A673 (cell line): Measurements from ENCODE around the gene TNFSF10.

Experiments used
- CTCF ChIP-seq: fragments of 300-800, 200-600 bp; sonication (generic); conservative IDR thresholded peaks from 2 replicates; pipeline ENCODE4 v1.5.1; 2017; ENCODE audit warnings: low read depth, mild to moderate bottlenecking, antibody characterized with exemption, low read length, moderate library complexity, mixed read lengths
- EZH2 ChIP-seq: fragments of 200-600 bp; sonication (generic); IDR thresholded peaks from 2 replicates; pipeline ENCODE4 v1.6.1; 2017; ENCODE audit warnings: borderline replicate concordance, low read depth, mild to moderate bottlenecking, mixed read lengths, antibody characterized with exemption, low read length; ENCODE audit not compliant: poor library complexity, severe bottlenecking

- TF ChIP-seq EZH2 (no peak), CTCF (no peak)
These were observed 45.1 kb downstream of the TNFSF10 start for GRCh38 chr3:172478116-172478515.
